Gastrocnemius medialis (tissue), 4 donors: Measurements from ENCODE around the gene MPP3. TPM values are rescaled to one million over a fixed set of nuclear protein-coding genes. Genes with fewer than 3 reads are reported as not detected.
A peak's percentile ranks its signal among the peaks of the same experiment; 100 is the strongest.

ENCODE experiments used
- ATAC-seq, 2 donors: fragments of 150-250 bp; one replicate each; pipeline ENCODE4 v1.9.1; 2016
- DNase-seq, 2 donors: peaks; one replicate each; pipeline ENCODE4 v3.0.0-alpha.2; 2019
- H3K27ac ChIP-seq, 4 donors: fragments of 200-600 bp; sonication (generic); 1 replicate in 1 of 4; 2 replicates in 3 of 4; pipeline ENCODE4 v1.5.1; 2016 to 2018; ENCODE audit warnings: mild to moderate bottlenecking in 2 of 4, moderate library complexity in 1 of 4
- H3K27me3 ChIP-seq, 3 donors: fragments of 200-600 bp; sonication (generic) in 2 of 3; 1 replicate in 1 of 3; 2 replicates in 2 of 3; pipeline versions ENCODE4 v1.5.1 to v1.6.0; 2016 to 2019; ENCODE audit warnings: mild to moderate bottlenecking in 1 of 3, moderate library complexity in 1 of 3
- H3K36me3 ChIP-seq, 2 donors: fragments of 200-600 bp; sonication (generic) in 1 of 2; one replicate each; pipeline ENCODE4 v1.5.1; 2017 to 2018
- H3K4me1 ChIP-seq, 2 donors: fragments of 200-600 bp; sonication (generic) in 1 of 2; one replicate each; pipeline ENCODE4 v1.5.1; 2016 to 2017; ENCODE audit warnings: mild to moderate bottlenecking in 2 of 2
- H3K4me3 ChIP-seq, 4 donors: fragments of 200-600 bp; sonication (generic) in 3 of 4; 1 replicate in 1 of 4; 2 replicates in 3 of 4; pipeline ENCODE4 v1.5.1; 2016 to 2019; ENCODE audit warnings: mild to moderate bottlenecking in 2 of 4
- H3K9me3 ChIP-seq, 3 donors: fragments of 200-600 bp; sonication (generic) in 2 of 3; 1 replicate in 1 of 3; 2 replicates in 2 of 3; pipeline ENCODE4 v1.5.1; 2016 to 2019
- CTCF ChIP-seq, 5 experiments: fragments of 450-650 bp in 3 of 5; fragments of 200-600 bp in 2 of 5; sonication (generic) in 2 of 5; IDR thresholded peaks in 4 of 5; conservative IDR thresholded peaks in 1 of 5; 1 replicate in 4 of 5; 2 replicates in 1 of 5; pipeline ENCODE4 v1.5.1; 2016 to 2019; ENCODE audit warnings: antibody characterized with exemption in 5 of 5, mild to moderate bottlenecking in 3 of 5, moderate library complexity in 3 of 5
- POLR2A ChIP-seq, 2 donors: fragments of 450-650 bp; IDR thresholded peaks; one replicate each; pipeline ENCODE4 v1.6.1; 2017; ENCODE audit warnings: antibody characterized with exemption in 2 of 2, mild to moderate bottlenecking in 2 of 2, moderate library complexity in 2 of 2
- in situ Hi-C, 4 donors: fragments of 200-750 bp; cut with MboI; loops; one replicate each; pipeline versions ENCODE4 v1.15.0 to v1.8.0; 2017; ENCODE audit warnings: low sequenced_read_pairs in 4 of 4
- intact Hi-C: fragments of 100-400 bp; cut with DNase I; formaldehyde crosslinking; loops from one replicate; pipeline ENCODE4 v1.15.1; 2023; ENCODE audit warnings: low total_unique reads
- total RNA-seq, 4 donors: library from RNA; depleted of rRNA; stranded (reverse); fragments of >200 nt; gene quantifications; one replicate each; pipeline versions ENCODE4 v1.1.0 to v1.2.3, GENCODE V29; 2016

MPP3 gene
- total RNA-seq, 4 donors from 2014 or later = 0.12 to 2.4 (median 1.1) TPM

GRCh38 chr17:43789482-43789881 is 43.5 kb downstream of the MPP3 start:
- DNase-seq (no peak), ATAC-seq (no peak)
- Histone ChIP-seq H3K27me3 (no peaks in the 10 kb centered on the region), H3K4me1 (peaks cover 0 to 4% of the 10 kb centered on the region in 2 donors), H3K36me3 (no peaks in the 10 kb centered on the region), H3K9me3 (no peaks in the 10 kb centered on the region), H3K27ac (no peak overlapping the region), H3K4me3 (no peak overlapping the region)
- intact Hi-C loops = no loop called here
- in situ Hi-C loops = loop anchor here in 1 of 4 donors (10.0 kb wide), 1 partner anchor 55 kb away; the partner anchor contains the start of gene CD300LG
- TF ChIP-seq CTCF (IDR thresholded peaks at IDR 0.05 in 4 of 5, conservative IDR thresholded peaks at IDR 0.05 in 1 of 5) = no peak
- no peak for TF ChIP-seq POLR2A (IDR thresholded peaks at IDR 0.05)

GRCh38 chr17:43788540-43788939 is 44.4 kb downstream of the MPP3 start:
- no peak overlapping the region for H3K27ac ChIP-seq
- intact Hi-C loops = no loop called here
- in situ Hi-C loops = loop anchor here in 1 of 4 donors (10.0 kb wide), 1 partner anchor 56 kb away; the partner anchor contains the start of gene CD300LG
- TF ChIP-seq POLR2A (IDR thresholded peaks at IDR 0.05) = no peak
- no peak for TF ChIP-seq CTCF (IDR thresholded peaks at IDR 0.05 in 4 of 5, conservative IDR thresholded peaks at IDR 0.05 in 1 of 5)
- no peaks in the 10 kb centered on the region for H3K9me3 ChIP-seq
- H3K4me1 ChIP-seq = peaks cover 0 to 4% of the 10 kb centered on the region in 2 donors
- H3K4me3 ChIP-seq = no peak overlapping the region
- H3K36me3 ChIP-seq = no peaks in the 10 kb centered on the region
- no peaks in the 10 kb centered on the region for H3K27me3 ChIP-seq
- no peak for DNase-seq
- ATAC-seq = no peak

- H3K36me3 ChIP-seq = no peaks in the 10 kb centered on the region
- H3K9me3 ChIP-seq = no peaks in the 10 kb centered on the region
- no peak overlapping the region for H3K27ac ChIP-seq
- intact Hi-C loops = no loop called here
- peak; percentile 72 to 75 for ATAC-seq
- in situ Hi-C loops = loop anchor here in 1 of 4 donors (10.0 kb wide), 1 partner anchor 57 kb away; the partner anchor contains the start of gene CD300LG
- no peak overlapping the region for H3K4me3 ChIP-seq
- H3K4me1 ChIP-seq = peaks cover 0 to 4% of the 10 kb centered on the region in 2 donors
- TF ChIP-seq POLR2A (IDR thresholded peaks at IDR 0.05) (no peak), CTCF (IDR thresholded peaks at IDR 0.05 in 4 of 5, conservative IDR thresholded peaks at IDR 0.05 in 1 of 5) (no peak)
- no peaks in the 10 kb centered on the region for H3K27me3 ChIP-seq
- DNase-seq = no peak
These were observed 45.2 kb downstream of the MPP3 start for GRCh38 chr17:43787728-43788127.

- TF ChIP-seq POLR2A (IDR thresholded peaks at IDR 0.05) = no peak
- TF ChIP-seq CTCF (IDR thresholded peaks at IDR 0.05 in 4 of 5, conservative IDR thresholded peaks at IDR 0.05 in 1 of 5) = no peak
- Histone ChIP-seq H3K27ac (no peak overlapping the region), H3K4me3 (no peak overlapping the region), H3K27me3 (no peaks in the 10 kb centered on the region), H3K36me3 (no peaks in the 10 kb centered on the region), H3K9me3 (no peaks in the 10 kb centered on the region), H3K4me1 (peaks cover 0 to 1% of the 10 kb centered on the region in 2 donors)
- ATAC-seq (no peak), DNase-seq (no peak)
- in situ Hi-C loops (loop anchor here in 1 of 4 donors (10.0 kb wide), 1 partner anchor 60 kb away; the partner anchor contains the start of gene CD300LG), intact Hi-C loops (no loop called here)
These were observed 48.3 kb downstream of the MPP3 start for GRCh38 chr17:43784628-43785101.
